HG03095 (cell line): ENCODE results near the gene MPHOSPH9.
"Not testable (repeated sequence)": the region's sequence is repeated elsewhere in the genome, so short reads cannot be mapped to it uniquely, and the experiment has no call there.

Source experiments
- ATAC-seq: cut with Tn5 transposase; IDR thresholded peaks from one replicate; pipeline ENCODE4 v1.9.1; 2021; ENCODE audit warnings: moderate library complexity; ENCODE audit not compliant: unreplicated experiment

The MPHOSPH9 gene

GRCh38 chr12:123231931-123232330 is 1.0 kb downstream of the MPHOSPH9 start:
- ATAC-seq: no peak

GRCh38 chr12:123229051-123229450 is 3.9 kb downstream of the MPHOSPH9 start:
- ATAC-seq: no peak

GRCh38 chr12:123227581-123228258 is 5.2 kb downstream of the MPHOSPH9 start:
- no peak for ATAC-seq

- no peak for ATAC-seq
These were observed 7.5 kb downstream of the MPHOSPH9 start for GRCh38 chr12:123225443-123225842.

GRCh38 chr12:123223241-123223668 is 9.7 kb downstream of the MPHOSPH9 start:
- peak; percentile 85 for ATAC-seq

GRCh38 chr12:123207815-123208214 is 25.1 kb downstream of the MPHOSPH9 start:
- ATAC-seq: not testable (repeated sequence)

- ATAC-seq: not testable (repeated sequence)
These were observed 26.1 kb downstream of the MPHOSPH9 start for GRCh38 chr12:123206794-123207193.

- no peak for ATAC-seq
These were observed 32.5 kb downstream of the MPHOSPH9 start for GRCh38 chr12:123200414-123200813.

- ATAC-seq: no peak
These were observed 33.0 kb downstream of the MPHOSPH9 start for GRCh38 chr12:123199936-123200335.

GRCh38 chr12:123187637-123188036 is 45.3 kb downstream of the MPHOSPH9 start:
- no peak for ATAC-seq

- ATAC-seq: no peak
These were observed 52.8 kb downstream of the MPHOSPH9 start for GRCh38 chr12:123180171-123180570.

GRCh38 chr12:123171967-123172366 is 61.0 kb downstream of the MPHOSPH9 start:
- no peak for ATAC-seq

- no peak for ATAC-seq
These were observed 65.6 kb downstream of the MPHOSPH9 start for GRCh38 chr12:123167329-123167728.

- no peak for ATAC-seq
These were observed 67.4 kb downstream of the MPHOSPH9 start for GRCh38 chr12:123165537-123165936.

GRCh38 chr12:123164710-123165261 is 68.2 kb downstream of the MPHOSPH9 start:
- no peak for ATAC-seq

- no peak for ATAC-seq
These were observed 68.7 kb downstream of the MPHOSPH9 start for GRCh38 chr12:123164222-123164621.

- ATAC-seq: no peak
These were observed 69.7 kb downstream of the MPHOSPH9 start for GRCh38 chr12:123163227-123163626.

- ATAC-seq: no peak
These were observed 72.0 kb downstream of the MPHOSPH9 start for GRCh38 chr12:123160801-123161487.

- ATAC-seq: no peak
These were observed 79.0 kb downstream of the MPHOSPH9 start for GRCh38 chr12:123153906-123154305.

- ATAC-seq: no peak
These were observed 80.1 kb downstream of the MPHOSPH9 start for GRCh38 chr12:123152833-123153232.

- no peak for ATAC-seq
These were observed 81.2 kb downstream of the MPHOSPH9 start for GRCh38 chr12:123151457-123152454.
